ENCODE results near the gene OR6X1.

- no peak for TF ChIP-seq TAF1 (IDR thresholded peaks at IDR 0.05; ENCODE audit: borderline replicate concordance, low read depth, low read length)
- TF ChIP-seq POLR2A (IDR thresholded peaks at IDR 0.05; ENCODE audit: low read depth, low read length) = no peak
- no peak for TF ChIP-seq POLR2AphosphoS5 (IDR thresholded peaks at IDR 0.05; ENCODE audit: low read depth, low read length)
Measured at GRCh38 chr11:123796226-123796625, 41.9 kb upstream of the OR6X1 start.

Data from GM12892 (cell line).